Upper lobe of left lung (tissue), 6 donors: ENCODE results near the gene RNPEPL1. TPM values are rescaled to one million over a fixed set of nuclear protein-coding genes. Genes with fewer than 3 reads are reported as not detected.

ENCODE experiments used
- ATAC-seq, 2 donors: fragments of 200-7000 bp; cut with Tn5 transposase; one replicate each; pipeline ENCODE4 v1.9.1; 2022; ENCODE audit warnings: mild to moderate bottlenecking in 2 of 2, moderate library complexity in 2 of 2; ENCODE audit not compliant: low FRiP score in 2 of 2
- DNase-seq, 2 donors: peaks; one replicate each; pipeline ENCODE4 v3.0.0-alpha.2; 2019 to 2020
- H3K27ac ChIP-seq, 4 donors: fragments of 200-600 bp; sonication (generic); one replicate each; pipeline ENCODE4 v1.5.1; 2016 to 2019
- H3K27me3 ChIP-seq, 4 donors: fragments of 200-600 bp; sonication (generic); one replicate each; pipeline ENCODE4 v1.5.1; 2017 to 2019
- H3K36me3 ChIP-seq, 4 donors: fragments of 200-600 bp; sonication (generic); one replicate each; pipeline ENCODE4 v1.5.1; 2016 to 2019
- H3K4me1 ChIP-seq, 4 donors: fragments of 200-600 bp; sonication (generic); one replicate each; pipeline ENCODE4 v1.5.1; 2018 to 2019
- H3K4me3 ChIP-seq, 4 donors: fragments of 200-600 bp; sonication (generic); one replicate each; pipeline ENCODE4 v1.5.1; 2017 to 2019; ENCODE audit warnings: mild to moderate bottlenecking in 2 of 4, moderate library complexity in 1 of 4
- H3K9me3 ChIP-seq, 4 donors: fragments of 200-600 bp; sonication (generic); one replicate each; pipeline ENCODE4 v1.5.1; 2018 to 2019
- CTCF ChIP-seq, 6 experiments: fragments of 450-650 bp in 4 of 6; fragments of 200-600 bp in 2 of 6; sonication (generic) in 2 of 6; IDR thresholded peaks; one replicate each; pipeline ENCODE4 v1.5.1; 2016 to 2019; ENCODE audit warnings: antibody characterized with exemption in 6 of 6
- EP300 ChIP-seq, 4 donors: sonication (generic); formaldehyde crosslinking; IDR thresholded peaks; one replicate each; pipeline ENCODE4 v1.5.1; 2017; ENCODE audit warnings: antibody characterized with exemption in 4 of 4, control low read depth in 2 of 4
- POLR2A ChIP-seq, 4 donors: fragments of 450-650 bp; IDR thresholded peaks; one replicate each; pipeline ENCODE4 v1.5.1; 2016 to 2017; ENCODE audit warnings: antibody characterized with exemption in 4 of 4, mild to moderate bottlenecking in 2 of 4
- POLR2AphosphoS5 ChIP-seq, 2 donors: sonication (generic); formaldehyde crosslinking; IDR thresholded peaks; one replicate each; pipeline ENCODE4 v1.5.1; 2017; ENCODE audit warnings: antibody characterized with exemption in 2 of 2
- WGBS, 2 donors: methylation state at CpG; one replicate each; pipeline ENCODE4 v1.1.5; 2017 to 2018; 5-methylcytosine and 5-hydroxymethylcytosine counted together
- total RNA-seq, 6 donors: library from RNA; depleted of rRNA in 4 of 6; stranded (reverse); fragments of >200 nt in 4 of 6; gene quantifications; one replicate each; pipeline versions ENCODE4 v1.1.0 to v1.2.1, GENCODE V29; 2016 to 2021
- donor health status: DM: no; HTN: no; CAD: no; lungs with moderate emphysema.
- donor health status: DM: no; HTN: yes; CAD: no; lungs with severe emphysema.

The RNPEPL1 gene
- total RNA-seq, 6 donors from 2014 or later: 71.0 to 264 (median 123) TPM

DNA sequence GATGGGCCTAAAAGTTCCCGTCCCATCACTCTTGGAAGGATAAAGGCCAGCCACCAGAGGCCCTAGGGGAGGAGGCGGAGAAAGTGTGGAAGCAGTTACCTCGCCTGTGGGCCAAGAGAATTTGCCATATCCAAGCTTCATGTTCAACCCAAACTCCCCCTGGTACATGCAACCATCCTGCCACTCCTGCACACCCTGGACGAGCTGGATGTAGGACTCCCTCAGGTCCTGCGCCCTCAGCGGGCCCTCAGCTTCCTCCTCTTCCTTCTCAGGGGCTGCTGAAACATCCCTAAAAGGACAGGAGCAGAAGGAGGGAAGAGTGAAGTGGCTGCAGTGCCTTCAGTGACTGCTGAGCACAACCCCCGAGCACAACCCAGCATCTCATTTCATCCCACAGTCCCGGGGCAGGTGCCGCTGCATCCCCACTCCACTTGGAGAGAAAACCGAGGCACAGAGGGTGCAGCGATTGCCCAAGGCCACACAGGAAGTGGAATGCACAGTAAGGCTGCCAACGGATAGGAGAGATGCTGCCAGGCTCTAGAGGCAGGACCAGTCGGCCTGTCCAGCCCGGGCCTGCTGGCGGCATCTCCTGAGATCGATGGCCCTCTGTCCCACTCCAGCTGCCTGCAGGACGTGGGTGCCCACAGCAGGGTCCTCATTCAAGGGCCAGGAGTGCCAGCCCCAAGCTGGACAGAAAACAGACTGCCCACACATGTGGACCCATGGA, 13.4 kb upstream of the RNPEPL1 start:
- Histone ChIP-seq H3K4me3 (no peak overlapping the region), H3K27me3 (no peaks in the 10 kb centered on the region), H3K27ac (no peak overlapping the region), H3K36me3 (peaks cover 0 to 18% (median 2%) of the 10 kb centered on the region in 4 donors), H3K9me3 (no peaks in the 10 kb centered on the region), H3K4me1 (peaks cover 23 to 36% (median 30%) of the 10 kb centered on the region in 4 donors)
- WGBS, 2 donors: 89 to 90% methylated on average over 9 to 17 of the region's 17 CpGs
- TF ChIP-seq CTCF (IDR thresholded peaks at IDR 0.05): no peak
- TF ChIP-seq POLR2A (IDR thresholded peaks at IDR 0.05): no peak
- no peak for TF ChIP-seq EP300 (IDR thresholded peaks at IDR 0.05)
- no peak for TF ChIP-seq POLR2AphosphoS5 (IDR thresholded peaks at IDR 0.05)
- ATAC-seq: no peak
- DNase-seq: peak in 1 of 2 donors; percentile 72

GRCh38 chr2:240555541-240556250, 12.6 kb upstream of the RNPEPL1 start:
- Histone ChIP-seq H3K36me3 (peaks cover 0 to 18% (median 2%) of the 10 kb centered on the region in 4 donors), H3K4me1 (peaks cover 25 to 43% (median 31%) of the 10 kb centered on the region in 4 donors), H3K4me3 (no peak overlapping the region), H3K9me3 (no peaks in the 10 kb centered on the region), H3K27ac (no peak overlapping the region), H3K27me3 (no peaks in the 10 kb centered on the region)
- DNase-seq (peak in 1 of 2 donors; percentile 34), ATAC-seq (no peak)
- TF ChIP-seq CTCF (IDR thresholded peaks at IDR 0.05) (no peak), POLR2A (IDR thresholded peaks at IDR 0.05) (no peak), EP300 (IDR thresholded peaks at IDR 0.05) (no peak)
- WGBS, 2 donors: 96% methylated on average over 5 to 16 of the region's 16 CpGs

GRCh38 chr2:240556553-240557100, 11.7 kb upstream of the RNPEPL1 start:
- peaks cover 30 to 48% (median 36%) of the 10 kb centered on the region in 4 donors for H3K4me1 ChIP-seq
- H3K27ac ChIP-seq: no peak overlapping the region
- peak overlapping the region in 1 of 4 donors; percentile 54 for H3K4me3 ChIP-seq
- peaks cover 0 to 13% (median 2%) of the 10 kb centered on the region in 4 donors for H3K36me3 ChIP-seq
- no peak for ATAC-seq
- H3K9me3 ChIP-seq: no peaks in the 10 kb centered on the region
- 61 to 63% methylated on average over 9 of the region's 9 CpGs for WGBS, 2 donors
- no peak for TF ChIP-seq POLR2A (IDR thresholded peaks at IDR 0.05)
- TF ChIP-seq CTCF (IDR thresholded peaks at IDR 0.05): peak; percentile 15 to 41 (median 35)
- DNase-seq: peak; percentile 24 to 36
- no peaks in the 10 kb centered on the region for H3K27me3 ChIP-seq

DNA sequence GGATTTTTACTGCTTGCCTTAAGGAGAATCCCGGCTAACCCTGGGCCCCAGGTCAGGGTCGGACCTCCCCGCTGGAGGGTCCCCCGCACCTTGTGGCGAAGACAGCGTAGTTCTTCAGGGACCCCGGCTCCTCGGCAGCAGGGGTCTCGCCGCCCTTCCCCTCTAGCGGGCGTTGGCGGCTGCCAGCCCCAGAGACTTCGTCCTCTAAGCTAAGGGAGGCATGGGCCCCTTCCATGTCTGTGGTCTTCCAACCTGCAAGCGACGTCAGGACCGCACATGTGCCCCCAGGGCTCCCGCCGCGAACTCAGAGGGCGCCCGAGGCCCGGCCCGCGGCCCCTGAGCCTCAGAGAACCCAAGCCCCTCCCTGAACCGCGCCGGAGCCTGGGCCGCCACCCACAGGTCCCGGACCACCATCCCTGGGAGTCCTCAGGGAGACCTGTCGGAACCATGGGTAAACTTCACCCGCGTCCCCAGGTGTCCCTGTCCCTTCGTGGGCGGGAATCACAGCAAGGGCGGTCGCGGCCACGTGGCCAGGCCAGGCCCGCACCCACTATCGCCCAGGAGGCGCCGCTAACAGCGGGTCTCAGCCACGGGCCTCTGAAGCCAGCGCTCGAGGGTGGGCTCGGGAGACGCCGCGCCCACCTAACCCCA, 11.1 kb upstream of the RNPEPL1 start:
- TF ChIP-seq CTCF (IDR thresholded peaks at IDR 0.05) (no peak), POLR2AphosphoS5 (IDR thresholded peaks at IDR 0.05) (no peak), EP300 (IDR thresholded peaks at IDR 0.05) (no peak), POLR2A (IDR thresholded peaks at IDR 0.05) (no peak)
- WGBS, 2 donors: 44 to 59% methylated on average over 11 to 26 of the region's 51 CpGs
- H3K4me1 ChIP-seq: peaks cover 36 to 54% (median 42%) of the 10 kb centered on the region in 4 donors
- no peaks in the 10 kb centered on the region for H3K27me3 ChIP-seq
- H3K36me3 ChIP-seq: peaks cover 0 to 9% (median 2%) of the 10 kb centered on the region in 4 donors
- H3K4me3 ChIP-seq: peak overlapping the region; percentile 8 to 54 (median 50)
- DNase-seq (peak in 1 of 2 donors; percentile 86), ATAC-seq (no peak)
- peak overlapping the region in 1 of 4 donors; percentile 14 for H3K27ac ChIP-seq
- no peaks in the 10 kb centered on the region for H3K9me3 ChIP-seq
